CD4-positive, alpha-beta memory T cell (primary cell): ENCODE measurements around the gene PBXIP1. TPM values are rescaled to one million over a fixed set of nuclear protein-coding genes. Genes with fewer than 3 reads are reported as not detected.
A peak's percentile ranks its signal among the peaks of the same experiment; 100 is the strongest.

Experiments used
- CTCF ChIA-PET: fragments of 350-600 bp; sonication (Branson Sonifier 250); formaldehyde crosslinking; loops from one replicate; lab custom pipeline; 2021; ENCODE audit warnings: inconsistent platforms; ENCODE audit not compliant: partially characterized antibody; lab: Charles Lee
- POLR2A ChIA-PET: fragments of 350-600 bp; sonication (Branson Sonifier 250); formaldehyde crosslinking; loops from one replicate; lab custom pipeline; 2021; ENCODE audit not compliant: partially characterized antibody; lab: Charles Lee
- DNase-seq, 5 donors: peaks; one replicate each; pipeline versions ENCODE4 v3.0.0 to v3.0.0-alpha.2; 2020 to 2022; ENCODE audit warnings: mixed read lengths in 1 of 5
- H3K27ac ChIP-seq: one replicate; pipeline ENCODE4 v1.7.0; 2013; ENCODE audit warnings: low read depth, low read length
- H3K27me3 ChIP-seq: 2 replicates; pipeline ENCODE4 v1.7.0; 2013; ENCODE audit warnings: mild to moderate bottlenecking, low read length, moderate library complexity; ENCODE audit not compliant: insufficient read depth
- H3K36me3 ChIP-seq: 2 replicates; pipeline ENCODE4 v1.7.0; 2013; ENCODE audit warnings: mild to moderate bottlenecking, low read length, moderate library complexity; ENCODE audit not compliant: insufficient read depth
- H3K4me1 ChIP-seq: 2 replicates; pipeline ENCODE4 v1.7.0; 2013; ENCODE audit warnings: mild to moderate bottlenecking, low read length, moderate library complexity; ENCODE audit not compliant: insufficient read depth
- H3K4me3 ChIP-seq, 2 donors: one replicate each; pipeline ENCODE4 v1.7.0; 2013; ENCODE audit warnings: low read length in 2 of 2, mild to moderate bottlenecking in 1 of 2
- H3K9me3 ChIP-seq, 2 donors: one replicate each; pipeline ENCODE4 v1.7.0; 2013; ENCODE audit warnings: low read length in 2 of 2, control low read depth in 1 of 2; ENCODE audit not compliant: control insufficient read depth in 1 of 2
- H3K27ac Mint-ChIP-seq, 7 donors: one replicate each; pipeline ENCODE4 v1.8.0; 2020 to 2021; ENCODE audit warnings: mixed read lengths in 7 of 7, mild to moderate bottlenecking in 6 of 7, inconsistent platforms in 3 of 7, moderate library complexity in 3 of 7
- H3K27me3 Mint-ChIP-seq, 2 donors: one replicate each; pipeline ENCODE4 v1.8.0; 2020 to 2021; ENCODE audit warnings: mixed read lengths in 2 of 2
- H3K36me3 Mint-ChIP-seq, 2 donors: one replicate each; pipeline ENCODE4 v1.8.0; 2020 to 2021; ENCODE audit warnings: mixed read lengths in 2 of 2, inconsistent platforms in 1 of 2, mild to moderate bottlenecking in 1 of 2
- H3K4me1 Mint-ChIP-seq, 4 donors: one replicate each; pipeline ENCODE4 v1.8.0; 2020 to 2021; ENCODE audit warnings: mixed read lengths in 4 of 4, mild to moderate bottlenecking in 1 of 4
- H3K4me3 Mint-ChIP-seq, 8 donors: one replicate each; pipeline ENCODE4 v1.8.0; 2020 to 2021; ENCODE audit warnings: mixed read lengths in 8 of 8, mild to moderate bottlenecking in 7 of 8, moderate library complexity in 6 of 8, inconsistent platforms in 3 of 8
- H3K9me3 Mint-ChIP-seq, 8 donors: one replicate each; pipeline ENCODE4 v1.8.0; 2020 to 2021; ENCODE audit warnings: mixed read lengths in 8 of 8, mild to moderate bottlenecking in 5 of 8, inconsistent platforms in 3 of 8, moderate library complexity in 1 of 8
- intact Hi-C: fragments of 100-400 bp; cut with micrococcal nuclease; formaldehyde crosslinking; loops from one replicate; pipeline ENCODE4 v1.15.1; 2023
- polyA plus RNA-seq, 2 donors: library from polyadenylated mRNA; unstranded; fragments of 300-500 nt; fragmentation: Illumina TruSeq; gene quantifications; one replicate each; pipeline ENCODE4 v1.2.3, GENCODE V29; 2021
- total RNA-seq, 2 experiments: library from RNA; stranded (reverse); gene quantifications; one replicate each; pipeline ENCODE4 v1.2.3, GENCODE V29; 2021

The PBXIP1 gene
- total and polyA plus RNA-seq, 4 experiments from 2014 or later: 263 to 438 (median 420) TPM

DNA sequence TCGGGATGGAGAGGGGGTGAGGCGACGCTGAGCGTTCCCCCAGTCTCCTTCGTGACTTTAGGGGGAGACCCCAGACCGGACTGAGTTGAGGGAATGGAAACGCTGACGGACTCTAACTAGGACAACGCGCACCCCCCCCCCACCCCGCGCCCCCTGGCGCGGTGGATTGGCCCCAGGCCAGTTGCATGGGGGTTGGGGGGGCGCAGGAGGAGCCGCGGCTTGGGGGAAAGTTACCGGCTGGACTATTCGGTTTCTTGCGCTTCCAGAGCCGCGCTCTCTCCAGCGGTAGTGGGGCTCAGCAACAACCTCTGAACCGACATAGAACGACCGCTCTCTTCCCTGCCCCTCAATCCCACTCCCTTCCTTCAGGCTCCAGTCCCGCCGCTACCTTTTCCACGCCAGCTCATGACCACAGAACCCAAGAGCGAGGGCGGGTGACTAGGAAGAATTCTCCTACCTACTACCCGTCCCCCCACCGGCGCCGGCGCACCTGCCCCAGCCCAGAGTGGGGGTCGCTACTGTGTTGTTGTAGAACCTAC, 47.4 kb upstream of the PBXIP1 start:
- POLR2A ChIA-PET: interaction anchor here (0.8 to 38.9 kb wide), 4 partner anchors 11 to 66 kb away, joined by 3 to 1543 read pairs (median 158); partner anchors contain the start of genes CKS1B, FLAD1, PBXIP1 and PYGO2
- DNase-seq: peak in 2 of 5 donors; percentile 20 to 59
- peaks cover 36 to 79% (median 46%) of the 10 kb centered on the region in 4 donors for H3K4me1 Mint-ChIP-seq

GRCh38 chr1:155002464-155003226, 46.7 kb upstream of the PBXIP1 start, which contains the start of gene ZBTB7B:
ZBTB7B (plus strand) TSS chr1:155002802; CDS start chr1:155014661, 11,859 bp downstream.
- H3K9me3 Mint-ChIP-seq: no peaks in the 10 kb centered on the region
- intact Hi-C loops: loop anchor here (1.0 to 5.0 kb wide), 5 partner anchors 8 to 445 kb away; partner anchors contain the start of genes ADAM15, PMVK and UBE2Q1
- H3K4me1 ChIP-seq: peaks cover 62% of the 10 kb centered on the region
- peak within 1 kb of the TSS; percentile 91 to 95 for H3K4me3 ChIP-seq
- no peaks in the 10 kb centered on the region for H3K9me3 ChIP-seq
- peak within 1 kb of the TSS; percentile 90 to 99 (median 97) for H3K27ac Mint-ChIP-seq
- CTCF ChIA-PET: interaction anchor here (1.3 to 16.3 kb wide), 2 partner anchors 12 to 15 kb away, joined by 4 to 381 read pairs; no protein-coding TSS in a partner anchor
- H3K27me3 ChIP-seq: no peaks in the 10 kb centered on the region
- POLR2A ChIA-PET: interaction anchor here (0.8 to 38.9 kb wide), 8 partner anchors 10 to 83 kb away, joined by 3 to 1543 read pairs (median 5); partner anchors contain the start of genes CKS1B, FLAD1, LENEP and PBXIP1
- peak within 1 kb of the TSS; percentile 95 to 99 (median 98) for H3K4me3 Mint-ChIP-seq
- peaks cover 0 to 26% of the 10 kb centered on the region in 2 donors for H3K36me3 Mint-ChIP-seq
- peak in 1 of 5 donors; percentile 23 for DNase-seq
- no peaks in the 10 kb centered on the region for H3K27me3 Mint-ChIP-seq
- no peaks in the 10 kb centered on the region for H3K36me3 ChIP-seq
- H3K27ac ChIP-seq: peak within 1 kb of the TSS; percentile 92
- H3K4me1 Mint-ChIP-seq: peaks cover 39 to 80% (median 49%) of the 10 kb centered on the region in 4 donors

More for the DNA sequence above, 47.4 kb upstream of the PBXIP1 start:
- Histone ChIP-seq H3K4me3 (peak overlapping the region; percentile 91 to 95), H3K27ac (peak overlapping the region; percentile 86), H3K9me3 (no peaks in the 10 kb centered on the region), H3K4me1 (peaks cover 62% of the 10 kb centered on the region), H3K27me3 (no peaks in the 10 kb centered on the region), H3K36me3 (no peaks in the 10 kb centered on the region)
- peak overlapping the region; percentile 95 to 99 (median 98) for H3K4me3 Mint-ChIP-seq
- H3K27ac Mint-ChIP-seq: peak overlapping the region; percentile 90 to 98 (median 97)
- no peaks in the 10 kb centered on the region for H3K27me3 Mint-ChIP-seq
- intact Hi-C loops: loop anchor here (5.0 kb wide), 2 partner anchors 49 to 446 kb away; partner anchors contain the start of genes ADAM15 and UBE2Q1
- CTCF ChIA-PET: interaction anchor here (1.3 to 16.3 kb wide), 2 partner anchors 11 to 16 kb away, joined by 4 to 381 read pairs; no protein-coding TSS in a partner anchor
- peaks cover 0 to 26% of the 10 kb centered on the region in 2 donors for H3K36me3 Mint-ChIP-seq
- no peaks in the 10 kb centered on the region for H3K9me3 Mint-ChIP-seq

DNA sequence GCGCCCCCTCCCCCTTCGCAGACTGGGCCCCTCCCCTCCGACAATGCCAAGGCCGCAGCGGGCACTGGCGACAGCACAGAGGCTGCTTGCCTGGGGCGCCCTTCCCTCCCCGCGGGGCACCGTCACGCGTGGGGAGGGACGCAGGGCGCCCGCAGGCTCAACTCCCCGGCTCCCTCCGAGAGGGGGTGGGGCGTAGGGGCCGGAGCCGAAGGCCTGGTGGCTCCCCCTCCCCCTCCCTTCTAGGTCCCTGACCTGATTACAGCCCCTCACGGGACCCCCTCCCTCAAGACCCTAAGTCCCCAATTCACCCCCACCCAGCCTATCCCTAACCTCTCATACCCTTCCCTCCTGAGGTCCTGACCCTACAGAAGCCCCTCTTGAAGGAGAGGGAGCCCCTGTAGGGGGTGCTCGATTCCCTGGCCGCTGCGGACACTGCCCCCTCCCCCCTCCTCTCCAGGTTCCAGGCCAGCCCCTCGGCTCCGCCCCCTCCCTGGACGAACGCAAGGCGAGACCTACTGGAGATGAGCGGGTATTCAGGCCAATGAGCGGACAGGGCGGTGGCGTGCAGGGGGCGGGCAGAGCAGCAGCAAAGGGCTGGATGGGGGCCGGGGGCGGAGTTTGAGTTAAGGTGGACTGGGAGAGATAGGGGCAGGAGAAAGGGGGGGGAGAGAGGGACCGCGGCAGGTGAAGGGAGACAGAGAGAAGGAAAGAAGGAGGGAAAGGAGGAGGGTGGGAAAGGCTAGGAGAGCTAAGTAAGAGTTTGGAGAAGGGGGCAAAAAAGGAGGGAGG, 46.0 kb upstream of the PBXIP1 start:
- Mint-ChIP-seq H3K27ac (peak overlapping the region; percentile 90 to 99 (median 95)), H3K36me3 (peaks cover 0 to 26% of the 10 kb centered on the region in 2 donors), H3K27me3 (no peaks in the 10 kb centered on the region), H3K4me3 (peak overlapping the region; percentile 88 to 99 (median 96)), H3K4me1 (peaks cover 39 to 78% (median 51%) of the 10 kb centered on the region in 4 donors), H3K9me3 (peaks cover 0 to 2% (median 0%) of the 10 kb centered on the region in 8 donors)
- ChIA-PET CTCF (interaction anchor here (0.8 to 16.3 kb wide), 3 partner anchors 13 to 46 kb away, joined by 4 to 381 read pairs (median 30); partner anchors contain the start of genes FLAD1 and PBXIP1), POLR2A (interaction anchor here (0.6 to 38.9 kb wide), 9 partner anchors 9 to 84 kb away, joined by 3 to 1543 read pairs (median 5); partner anchors contain the start of genes CKS1B, EFNA4, FLAD1 and LENEP)
- peak; percentile 95 to 98 (median 97) for DNase-seq
- no peaks in the 10 kb centered on the region for H3K36me3 ChIP-seq
- H3K27me3 ChIP-seq: no peaks in the 10 kb centered on the region
- H3K4me1 ChIP-seq: peaks cover 59% of the 10 kb centered on the region
- H3K4me3 ChIP-seq: peak overlapping the region; percentile 78 to 80
- peak overlapping the region; percentile 92 for H3K27ac ChIP-seq
- H3K9me3 ChIP-seq: no peaks in the 10 kb centered on the region
- intact Hi-C loops: loop anchor here (1.0 to 5.0 kb wide), 5 partner anchors 8 to 445 kb away; partner anchors contain the start of genes ADAM15, PMVK and UBE2Q1

GRCh38 chr1:155001425-155001674, 45.5 kb upstream of the PBXIP1 start:
- no peaks in the 10 kb centered on the region for H3K36me3 ChIP-seq
- intact Hi-C loops: loop anchor here (5.0 kb wide), 2 partner anchors 51 to 444 kb away; partner anchors contain the start of genes ADAM15 and UBE2Q1
- H3K27me3 ChIP-seq: no peaks in the 10 kb centered on the region
- Mint-ChIP-seq H3K9me3 (peaks cover 0 to 2% (median 0%) of the 10 kb centered on the region in 8 donors), H3K27me3 (no peaks in the 10 kb centered on the region), H3K4me3 (peak overlapping the region; percentile 88 to 99 (median 96)), H3K4me1 (peaks cover 34 to 72% (median 46%) of the 10 kb centered on the region in 4 donors), H3K36me3 (peaks cover 0 to 24% of the 10 kb centered on the region in 2 donors), H3K27ac (peak overlapping the region; percentile 88 to 99 (median 93))
- CTCF ChIA-PET: interaction anchor here (0.8 to 16.3 kb wide), 3 partner anchors 13 to 45 kb away, joined by 4 to 381 read pairs (median 30); partner anchors contain the start of genes FLAD1 and PBXIP1
- no peak for DNase-seq
- POLR2A ChIA-PET: interaction anchor here (0.6 to 38.9 kb wide), 6 partner anchors 8 to 84 kb away, joined by 3 to 1543 read pairs (median 10); partner anchors contain the start of genes CKS1B, EFNA4, FLAD1 and LENEP
- H3K9me3 ChIP-seq: no peaks in the 10 kb centered on the region
- H3K4me1 ChIP-seq: peaks cover 54% of the 10 kb centered on the region
- H3K27ac ChIP-seq: peak overlapping the region; percentile 92
- peak overlapping the region; percentile 78 to 80 for H3K4me3 ChIP-seq

DNA sequence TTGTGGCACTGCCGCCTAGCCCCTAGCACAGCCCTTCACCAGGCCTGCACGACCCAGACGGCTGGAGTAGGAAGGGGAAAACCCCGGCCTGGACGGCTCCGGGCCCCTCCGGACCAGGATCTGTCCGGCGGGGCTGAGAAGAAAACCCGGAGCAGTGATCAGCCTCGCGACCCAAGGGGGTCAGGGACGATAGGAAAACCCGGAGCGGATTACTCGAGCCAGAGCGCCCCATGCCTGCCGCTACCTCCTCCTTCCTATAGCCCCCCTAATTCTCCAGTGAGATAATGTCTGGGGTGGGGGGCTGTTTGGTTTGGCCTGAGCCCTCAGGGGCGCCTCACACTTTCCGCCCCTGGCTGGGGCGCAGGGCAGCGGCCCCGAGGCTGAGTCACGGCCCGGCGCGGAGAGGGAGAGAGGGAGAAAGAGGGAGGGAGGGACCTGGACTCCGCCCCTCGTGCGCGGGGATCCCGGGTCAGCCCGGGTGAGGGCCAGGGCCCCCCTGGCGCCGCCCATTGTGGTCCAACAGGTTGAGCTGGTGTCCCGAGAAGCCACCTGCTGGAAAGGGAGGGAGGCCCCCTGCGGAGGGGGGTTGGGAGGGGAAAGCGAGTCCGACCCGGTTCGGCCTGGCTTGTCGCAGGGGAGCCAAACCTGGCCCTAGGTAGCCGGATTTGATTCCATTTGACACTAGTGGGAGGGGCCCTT, 45.0 kb upstream of the PBXIP1 start:
- peak; percentile 71 to 90 (median 76) for DNase-seq
- Histone ChIP-seq H3K9me3 (no peaks in the 10 kb centered on the region), H3K4me1 (peaks cover 49% of the 10 kb centered on the region), H3K36me3 (no peaks in the 10 kb centered on the region), H3K27ac (peak overlapping the region; percentile 92), H3K4me3 (peak overlapping the region; percentile 78 to 80), H3K27me3 (no peaks in the 10 kb centered on the region)
- peak overlapping the region; percentile 88 to 99 (median 96) for H3K4me3 Mint-ChIP-seq
- peaks cover 0 to 2% (median 0%) of the 10 kb centered on the region in 8 donors for H3K9me3 Mint-ChIP-seq
- peaks cover 32 to 68% (median 44%) of the 10 kb centered on the region in 4 donors for H3K4me1 Mint-ChIP-seq
- ChIA-PET POLR2A (interaction anchor here (0.6 to 38.9 kb wide), 7 partner anchors 8 to 84 kb away, joined by 3 to 1543 read pairs (median 14); partner anchors contain the start of genes CKS1B, EFNA4, FLAD1 and LENEP), CTCF (interaction anchor here (0.8 to 16.3 kb wide), 8 partner anchors 14 to 84 kb away, joined by 3 to 381 read pairs (median 21); partner anchors contain the start of genes CKS1B, FLAD1, PBXIP1 and SHC1)
- H3K27me3 Mint-ChIP-seq: no peaks in the 10 kb centered on the region
- H3K36me3 Mint-ChIP-seq: peaks cover 0 to 24% of the 10 kb centered on the region in 2 donors
- intact Hi-C loops: loop anchor here (5.0 kb wide), 2 partner anchors 51 to 444 kb away; partner anchors contain the start of genes ADAM15 and UBE2Q1
- H3K27ac Mint-ChIP-seq: peak overlapping the region; percentile 89 to 99 (median 95)
